Panc1 (cell line): ENCODE results near the gene B3GAT3.

ENCODE experiments used
- CTCF ChIP-seq: fragments of 450-650 bp; IDR thresholded peaks from 2 replicates; pipeline ENCODE4 v1.5.1; 2017; ENCODE audit warnings: mild to moderate bottlenecking
- POLR2AphosphoS5 ChIP-seq: IDR thresholded peaks from 2 replicates; pipeline ENCODE4 v1.6.1; 2012; ENCODE audit warnings: mild to moderate bottlenecking, low read depth, low read length, moderate library complexity
- SIN3A ChIP-seq: IDR thresholded peaks from 2 replicates; pipeline ENCODE4 v1.6.1; 2012; ENCODE audit warnings: low read depth, mild to moderate bottlenecking, low read length, moderate library complexity, borderline replicate concordance; ENCODE audit not compliant: insufficient read depth
- TCF7L2 ChIP-seq: IDR thresholded peaks from 2 replicates; pipeline ENCODE4 v1.6.1; 2011; ENCODE audit warnings: mild to moderate bottlenecking, low read depth, low read length, inconsistent platforms

GRCh38 chr11:62671236-62671607 lies 49.4 kb upstream of the B3GAT3 start:
- TF ChIP-seq POLR2AphosphoS5 (no peak), CTCF (no peak), SIN3A (0 out of 2 replicates have a peak, but pooled peaks have one; percentile 35), TCF7L2 (no peak)
